GM23248 (cell line): Measurements from ENCODE around the gene RERE. TPM values are rescaled to one million over a fixed set of nuclear protein-coding genes. Genes with fewer than 3 reads are reported as not detected.
"Not testable (repeated sequence)": the region's sequence is repeated elsewhere in the genome, so short reads cannot be mapped to it uniquely, and the experiment has no call there.

ENCODE experiments used
- DNase-seq: peaks from one replicate; pipeline ENCODE4 v3.0.0-alpha.2; 2015
- H2AFZ ChIP-seq: fragments of 200-600 bp; sonication (generic); 2 replicates; pipeline ENCODE4 v1.6.1; 2016; ENCODE audit warnings: antibody characterized with exemption
- H3F3A ChIP-seq: fragments of 200-600 bp; sonication (generic); 2 replicates; pipeline ENCODE4 v1.6.1; 2016; ENCODE audit warnings: mild to moderate bottlenecking, antibody characterized with exemption, mixed run types; ENCODE audit not compliant: insufficient read depth
- H3K27ac ChIP-seq: fragments of 200-600 bp; sonication (generic); 2 replicates; pipeline ENCODE4 v1.5.1; 2016; ENCODE audit warnings: mild to moderate bottlenecking
- H3K27me3 ChIP-seq: fragments of 200-600 bp; sonication (generic); replicated peaks from 2 replicates; pipeline ENCODE4 v1.6.1; 2016; ENCODE audit warnings: mild to moderate bottlenecking; ENCODE audit not compliant: insufficient read depth
- H3K36me3 ChIP-seq: fragments of 200-600 bp; sonication (generic); 2 replicates; pipeline ENCODE4 v1.6.1; 2016; ENCODE audit warnings: low read depth, mild to moderate bottlenecking
- H3K4me1 ChIP-seq: fragments of 200-600 bp; sonication (generic); 2 replicates; pipeline ENCODE4 v1.6.1; 2016; ENCODE audit warnings: mild to moderate bottlenecking; ENCODE audit not compliant: insufficient read depth
- H3K4me2 ChIP-seq: fragments of 200-600 bp; sonication (generic); one replicate; pipeline ENCODE4 v1.6.1; 2016; ENCODE audit warnings: mild to moderate bottlenecking; ENCODE audit not compliant: unreplicated experiment
- H3K4me3 ChIP-seq: fragments of 200-600 bp; sonication (generic); 2 replicates; pipeline ENCODE4 v1.5.1; 2016; ENCODE audit warnings: mild to moderate bottlenecking
- H3K79me2 ChIP-seq: fragments of 200-600 bp; sonication (generic); 2 replicates; pipeline ENCODE4 v1.6.1; 2016; ENCODE audit warnings: mild to moderate bottlenecking; ENCODE audit not compliant: insufficient read depth
- H3K9ac ChIP-seq: fragments of 200-600 bp; sonication (generic); 2 replicates; pipeline ENCODE4 v1.6.1; 2016; ENCODE audit warnings: mild to moderate bottlenecking
- H3K9me2 ChIP-seq: fragments of 200-600 bp; sonication (generic); 2 replicates; pipeline ENCODE4 v1.6.1; 2016; ENCODE audit warnings: mixed run types, mild to moderate bottlenecking, moderate library complexity; ENCODE audit not compliant: insufficient read depth
- H3K9me3 ChIP-seq: fragments of 200-600 bp; sonication (generic); one replicate; pipeline ENCODE4 v1.6.1; 2017; ENCODE audit warnings: low read depth
- H4K20me1 ChIP-seq: fragments of 200-600 bp; sonication (generic); 2 replicates; pipeline ENCODE4 v1.6.0; 2016; ENCODE audit not compliant: insufficient read depth
- EZH2 ChIP-seq: fragments of 200-600 bp; sonication (generic); IDR thresholded peaks from 2 replicates; pipeline ENCODE4 v1.6.1; 2018; ENCODE audit warnings: antibody characterized with exemption, mild to moderate bottlenecking; ENCODE audit not compliant: insufficient read depth, poor library complexity, severe bottlenecking
- EZH2phosphoT487 ChIP-seq: fragments of 200-600 bp; sonication (generic); IDR thresholded peaks from 2 replicates; pipeline ENCODE4 v1.6.1; 2018; ENCODE audit warnings: antibody characterized with exemption, moderate library complexity, mild to moderate bottlenecking, low read depth; ENCODE audit not compliant: insufficient read depth
- WGBS, 2 experiments: methylation state at CpG; one replicate each; pipeline ENCODE4 v1.1.6; 2015 to 2017; ENCODE audit warnings: low lambda C conversion rate in 2 of 2, low coverage in 1 of 2; ENCODE audit errors: missing lambda C conversion rate in 2 of 2; 5-methylcytosine and 5-hydroxymethylcytosine counted together
- in situ Hi-C: fragments of 300-500 bp; cut with MboI; formaldehyde crosslinking; loops from 2 replicates; pipeline ENCODE4 v1.15.0; 2020
- polyA plus RNA-seq: library from polyadenylated mRNA; unstranded; fragments of >200 nt; fragmentation: Nextera tagmentation; extraction: Ambion mirVana; gene quantifications from 2 replicates; pipeline ENCODE4 v1.2.1, GENCODE V29; 2016
- total RNA-seq: library from RNA; depleted of rRNA; stranded (reverse); fragments of >200 nt; shearing (Covaris generic); gene quantifications from 2 replicates; pipeline ENCODE4 v1.2.3, GENCODE V29; 2014

Gene RERE
- total and polyA plus RNA-seq, 2 experiments from 2014 or later, result 26.0 to 26.2 TPM

DNA sequence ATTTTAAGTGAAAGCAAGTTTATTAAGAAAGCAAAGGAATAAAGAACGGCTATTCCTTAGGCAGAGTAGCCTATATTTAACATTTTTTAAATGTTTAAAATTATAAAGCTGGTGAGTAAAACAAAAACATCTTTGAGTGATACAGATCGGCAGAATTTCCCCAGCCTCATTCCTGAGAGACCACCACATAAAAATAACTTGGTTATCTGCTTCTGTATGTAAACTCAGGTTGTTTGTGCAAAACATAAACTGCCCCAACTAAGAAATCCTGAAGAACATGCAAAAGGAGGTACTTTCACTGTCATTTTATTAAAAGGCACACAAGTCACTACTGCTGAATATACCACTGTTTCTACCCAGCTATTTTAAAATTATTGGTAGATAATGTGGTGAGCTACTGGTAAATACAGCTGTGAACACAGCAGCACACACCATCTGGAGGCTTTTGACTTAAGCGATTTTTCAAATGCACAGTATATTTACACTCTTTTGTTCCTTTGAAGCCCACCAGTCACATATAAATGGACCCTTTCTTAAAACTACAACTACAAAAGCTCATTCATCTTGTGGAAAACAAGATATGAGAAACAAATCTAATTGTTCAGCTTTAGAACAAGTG is 119.3 kb downstream of the RERE start:
- in situ Hi-C loops, result no loop called here
- WGBS, 2 experiments, result 84 to 87% methylated on average over 3 of the region's 3 CpGs
- H3K4me2 ChIP-seq, result no peak overlapping the region
- peaks cover 26% of the 10 kb centered on the region for H3F3A ChIP-seq
- H3K9me2 ChIP-seq, result no peaks in the 10 kb centered on the region
- no peak overlapping the region for H3K27ac ChIP-seq
- no peak overlapping the region for H3K4me3 ChIP-seq
- H3K79me2 ChIP-seq, result peaks cover 88% of the 10 kb centered on the region
- H3K4me1 ChIP-seq, result peaks cover 13% of the 10 kb centered on the region; the same call in 1 of the 2 replicates
- H2AFZ ChIP-seq, result no peak overlapping the region
- no peaks in the 10 kb centered on the region for H4K20me1 ChIP-seq
- DNase-seq, result no peak
- no peaks in the 10 kb centered on the region for H3K36me3 ChIP-seq
- no peaks in the 10 kb centered on the region for H3K9me3 ChIP-seq
- H3K27me3 ChIP-seq, result no peaks in the 10 kb centered on the region
- TF ChIP-seq EZH2 (no peak), EZH2phosphoT487 (no peak)
- H3K9ac ChIP-seq, result no peak overlapping the region

DNA sequence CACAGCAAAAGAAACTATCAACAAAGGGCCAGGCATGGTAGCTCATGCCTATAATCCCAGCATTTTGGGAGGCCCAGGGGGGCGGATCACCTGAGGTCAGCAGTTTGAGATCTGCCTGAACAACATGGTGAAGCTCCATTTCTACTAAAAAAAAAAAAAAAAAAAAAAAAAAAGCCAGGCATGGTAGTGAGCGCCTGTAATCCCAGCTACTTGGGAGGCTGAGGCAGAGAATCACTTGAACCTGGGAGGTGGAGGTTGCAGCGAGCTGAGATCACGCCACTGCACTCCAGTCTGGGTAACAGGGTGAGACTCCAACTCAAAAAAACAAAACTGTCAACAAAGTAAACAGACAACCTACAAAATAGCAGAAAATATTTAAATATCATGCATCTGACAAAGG is 122.0 kb downstream of the RERE start:
- DNase-seq, H3F3A ChIP-seq, H3K27ac ChIP-seq, H3K27me3 ChIP-seq, H3K9ac ChIP-seq, H3K9me2 ChIP-seq, H3K4me2 ChIP-seq, H3K36me3 ChIP-seq, H2AFZ ChIP-seq, H3K4me1 ChIP-seq, H4K20me1 ChIP-seq, in situ Hi-C loops, H3K4me3 ChIP-seq, H3K9me3 ChIP-seq: not testable (repeated sequence)
- H3K79me2 ChIP-seq, result peaks cover 99% of the 10 kb centered on the region
- 98 to 99% methylated on average over 4 of the region's 4 CpGs for WGBS, 2 experiments

DNA sequence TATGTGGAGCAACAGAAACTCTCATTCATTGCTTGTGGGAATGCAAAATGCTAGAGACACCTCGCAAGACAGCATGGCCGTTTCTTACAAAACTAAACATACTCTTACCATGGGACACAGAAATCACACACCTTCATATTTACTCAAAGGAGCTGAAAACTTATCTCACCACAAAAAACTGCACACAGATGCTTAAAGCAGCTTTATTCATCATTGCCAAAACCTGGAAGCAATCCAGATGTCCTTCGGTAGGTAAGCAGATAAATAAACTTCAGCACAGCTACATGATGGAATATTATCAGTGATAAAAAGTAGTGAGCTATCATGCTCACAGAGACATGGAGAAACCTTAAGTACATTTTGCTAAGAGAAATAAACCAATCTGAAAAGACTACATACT is 124.3 kb downstream of the RERE start:
- no peaks in the 10 kb centered on the region for H4K20me1 ChIP-seq
- in situ Hi-C loops, result no loop called here
- 92 to 96% methylated on average over 3 of the region's 3 CpGs for WGBS, 2 experiments

DNA sequence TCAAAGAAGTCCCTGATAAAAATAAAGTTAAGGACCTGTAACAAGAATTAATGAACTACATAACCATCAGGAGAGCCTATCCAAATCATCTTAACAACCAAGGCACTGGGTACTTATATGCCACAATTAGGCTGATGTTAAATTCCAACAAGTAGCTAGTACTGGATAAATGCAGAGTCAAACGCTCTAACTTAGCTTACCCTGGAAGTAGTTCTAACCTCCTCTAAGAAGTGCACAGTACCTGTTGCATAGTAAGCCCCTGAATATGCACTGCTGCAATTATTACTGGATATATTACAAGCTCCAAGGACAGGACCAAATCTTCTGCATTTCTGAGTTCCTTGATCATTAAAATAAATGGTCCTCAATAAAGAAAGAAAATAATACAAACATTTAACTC is 125.8 kb downstream of the RERE start:
- no peak for DNase-seq
- 62 to 75% methylated on average over 1 of the region's 1 CpG for WGBS, 2 experiments
- no peak overlapping the region for H3K4me2 ChIP-seq
- TF ChIP-seq EZH2phosphoT487, result no peak
- TF ChIP-seq EZH2, result no peak
- H2AFZ ChIP-seq, result no peak overlapping the region
- peaks cover 94% of the 10 kb centered on the region for H3K79me2 ChIP-seq
- H3K9me3 ChIP-seq, result no peaks in the 10 kb centered on the region
- no peaks in the 10 kb centered on the region for H4K20me1 ChIP-seq
- in situ Hi-C loops, result no loop called here
- no peak overlapping the region for H3K4me3 ChIP-seq
- no peaks in the 10 kb centered on the region for H3F3A ChIP-seq
- no peaks in the 10 kb centered on the region for H3K36me3 ChIP-seq
- peaks cover 10% of the 10 kb centered on the region for H3K4me1 ChIP-seq
- H3K9ac ChIP-seq, result no peak overlapping the region
- no peak overlapping the region for H3K27ac ChIP-seq
- no peaks in the 10 kb centered on the region for H3K27me3 ChIP-seq
- H3K9me2 ChIP-seq, result no peaks in the 10 kb centered on the region

More for the DNA sequence above, 124.3 kb downstream of the RERE start:
- no peak for DNase-seq
- Histone ChIP-seq H3K27me3 (no peaks in the 10 kb centered on the region), H3K4me2 (no peak overlapping the region), H3K27ac (no peak overlapping the region), H3K79me2 (peaks cover 96% of the 10 kb centered on the region), H3K9ac (no peak overlapping the region), H3K9me2 (no peaks in the 10 kb centered on the region), H3K4me3 (no peak overlapping the region), H3F3A (no peaks in the 10 kb centered on the region), H3K9me3 (no peaks in the 10 kb centered on the region), H2AFZ (no peak overlapping the region), H3K4me1 (no peaks in the 10 kb centered on the region), H3K36me3 (no peaks in the 10 kb centered on the region)
- TF ChIP-seq EZH2 (no peak), EZH2phosphoT487 (no peak)

DNA sequence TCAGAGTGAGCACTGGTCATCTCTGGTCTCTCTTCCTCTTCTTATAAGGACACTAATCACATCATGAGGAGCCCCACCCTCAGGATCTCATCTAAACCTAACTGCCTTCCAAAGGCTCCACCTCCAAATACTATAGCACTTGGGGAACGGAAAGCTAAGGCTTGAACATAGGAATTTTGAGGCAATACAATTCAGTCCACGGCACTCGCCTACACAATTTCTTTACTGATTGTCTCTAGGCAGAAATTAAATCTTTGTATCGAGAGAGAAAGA is 127.3 kb downstream of the RERE start:
- Histone ChIP-seq H3K9ac (no peak overlapping the region), H3K27me3 (no peaks in the 10 kb centered on the region), H3K4me2 (no peak overlapping the region), H3K36me3 (no peaks in the 10 kb centered on the region), H4K20me1 (no peaks in the 10 kb centered on the region), H3K79me2 (peaks cover 93% of the 10 kb centered on the region), H3K4me1 (peaks cover 13% of the 10 kb centered on the region), H3K9me3 (no peaks in the 10 kb centered on the region), H3K27ac (no peak overlapping the region), H3F3A (no peaks in the 10 kb centered on the region), H2AFZ (no peak overlapping the region), H3K9me2 (no peaks in the 10 kb centered on the region), H3K4me3 (no peak overlapping the region)
- in situ Hi-C loops, result no loop called here
- TF ChIP-seq EZH2 (no peak), EZH2phosphoT487 (no peak)
- no peak for DNase-seq
- 98 to 99% methylated on average over 4 of the region's 4 CpGs for WGBS, 2 experiments
